Stimulated activated naive B cell treated with anti-CD40 and anti-IgM and Interleukin-4, amounts not matched to agents 10 μg/mL and 1 μg/mL and 100 μg/mL, for 72 hours (primary cell): ENCODE data around the gene TRPM6.
A peak's percentile ranks its signal among the peaks of the same experiment; 100 is the strongest.

Experiments used
- ATAC-seq, 2 donors: fragments of 150-1000 bp; cut with Tn5 transposase; replicated peaks; 2 replicates each; pipeline ENCODE4 v1.10.0; 2021; ENCODE audit warnings: moderate library complexity in 1 of 2
- DNase-seq: peaks from one replicate; pipeline ENCODE4 v3.0.0; 2021
- H3K27ac Mint-ChIP-seq: one replicate; pipeline ENCODE4 v1.8.0; 2022; ENCODE audit warnings: mild to moderate bottlenecking, mixed read lengths
- H3K27me3 Mint-ChIP-seq, 2 donors: one replicate each; pipeline ENCODE4 v1.8.0; 2022; ENCODE audit warnings: mixed read lengths in 2 of 2
- H3K36me3 Mint-ChIP-seq, 2 donors: one replicate each; pipeline ENCODE4 v1.8.0; 2022; ENCODE audit warnings: mixed read lengths in 2 of 2, mild to moderate bottlenecking in 1 of 2
- H3K4me1 Mint-ChIP-seq, 2 donors: one replicate each; pipeline ENCODE4 v1.8.0; 2022; ENCODE audit warnings: mixed read lengths in 2 of 2, mild to moderate bottlenecking in 1 of 2
- H3K4me3 Mint-ChIP-seq, 2 donors: one replicate each; pipeline ENCODE4 v1.8.0; 2022; ENCODE audit warnings: mild to moderate bottlenecking in 2 of 2, mixed read lengths in 2 of 2, moderate library complexity in 1 of 2
- H3K9me3 Mint-ChIP-seq, 2 donors: one replicate each; pipeline ENCODE4 v1.8.0; 2022; ENCODE audit warnings: mixed read lengths in 2 of 2, mild to moderate bottlenecking in 1 of 2

Gene TRPM6

GRCh38 chr9:74846766-74847165 is 41.0 kb downstream of the TRPM6 start:
- ATAC-seq (no peak), DNase-seq (no peak)
- peaks cover 10 to 13% of the 10 kb centered on the region in 2 donors for H3K27me3 Mint-ChIP-seq
- peaks cover 0 to 4% of the 10 kb centered on the region in 2 donors for H3K9me3 Mint-ChIP-seq
- no peaks in the 10 kb centered on the region for H3K36me3 Mint-ChIP-seq
- no peak overlapping the region for H3K27ac Mint-ChIP-seq
- no peak overlapping the region for H3K4me3 Mint-ChIP-seq
- no peaks in the 10 kb centered on the region for H3K4me1 Mint-ChIP-seq

GRCh38 chr9:74838351-74838750 is 49.4 kb downstream of the TRPM6 start:
- Mint-ChIP-seq H3K27me3 (peaks cover 30 to 46% of the 10 kb centered on the region in 2 donors), H3K4me1 (no peaks in the 10 kb centered on the region), H3K27ac (no peak overlapping the region), H3K4me3 (no peak overlapping the region), H3K36me3 (no peaks in the 10 kb centered on the region), H3K9me3 (peaks cover 0 to 4% of the 10 kb centered on the region in 2 donors)
- ATAC-seq (no peak), DNase-seq (no peak)

- ATAC-seq: no peak
- Mint-ChIP-seq H3K27me3 (peaks cover 21 to 26% of the 10 kb centered on the region in 2 donors), H3K9me3 (no peaks in the 10 kb centered on the region), H3K4me1 (no peaks in the 10 kb centered on the region), H3K4me3 (no peak overlapping the region), H3K36me3 (no peaks in the 10 kb centered on the region), H3K27ac (no peak overlapping the region)
- no peak for DNase-seq
These were observed 63.1 kb downstream of the TRPM6 start for GRCh38 chr9:74824654-74825053.

- H3K4me1 Mint-ChIP-seq: peaks cover 0 to 3% of the 10 kb centered on the region in 2 donors
- no peak overlapping the region for H3K27ac Mint-ChIP-seq
- H3K36me3 Mint-ChIP-seq: no peaks in the 10 kb centered on the region
- H3K4me3 Mint-ChIP-seq: no peak overlapping the region
- DNase-seq: no peak
- peaks cover 12 to 15% of the 10 kb centered on the region in 2 donors for H3K27me3 Mint-ChIP-seq
- no peak for ATAC-seq
- no peaks in the 10 kb centered on the region for H3K9me3 Mint-ChIP-seq
These were observed 66.1 kb downstream of the TRPM6 start for GRCh38 chr9:74821636-74822035.

- Mint-ChIP-seq H3K9me3 (no peaks in the 10 kb centered on the region), H3K4me1 (peaks cover 0 to 6% of the 10 kb centered on the region in 2 donors), H3K27me3 (peaks cover 4 to 14% of the 10 kb centered on the region in 2 donors), H3K4me3 (no peak overlapping the region), H3K36me3 (no peaks in the 10 kb centered on the region), H3K27ac (no peak overlapping the region)
- ATAC-seq (no peak), DNase-seq (no peak)
These were observed 69.9 kb downstream of the TRPM6 start for GRCh38 chr9:74817816-74818215.

- no peak for DNase-seq
- Mint-ChIP-seq H3K9me3 (no peaks in the 10 kb centered on the region), H3K27me3 (peaks cover 4 to 15% of the 10 kb centered on the region in 2 donors), H3K36me3 (no peaks in the 10 kb centered on the region), H3K4me1 (peaks cover 0 to 6% of the 10 kb centered on the region in 2 donors), H3K4me3 (no peak overlapping the region), H3K27ac (no peak overlapping the region)
- ATAC-seq: no peak
These were observed 70.4 kb downstream of the TRPM6 start for GRCh38 chr9:74817281-74817810.

- DNase-seq (no peak), ATAC-seq (no peak)
- H3K27me3 Mint-ChIP-seq: peaks cover 8 to 30% of the 10 kb centered on the region in 2 donors
- no peaks in the 10 kb centered on the region for H3K4me1 Mint-ChIP-seq
- H3K36me3 Mint-ChIP-seq: no peaks in the 10 kb centered on the region
- H3K4me3 Mint-ChIP-seq: no peak overlapping the region
- no peak overlapping the region for H3K27ac Mint-ChIP-seq
- no peaks in the 10 kb centered on the region for H3K9me3 Mint-ChIP-seq
These were observed 77.5 kb downstream of the TRPM6 start for GRCh38 chr9:74810200-74810599.

- Mint-ChIP-seq H3K36me3 (no peaks in the 10 kb centered on the region), H3K4me3 (no peak overlapping the region), H3K27ac (no peak overlapping the region), H3K9me3 (no peaks in the 10 kb centered on the region), H3K4me1 (no peaks in the 10 kb centered on the region), H3K27me3 (peaks cover 14 to 32% of the 10 kb centered on the region in 2 donors)
- ATAC-seq (no peak), DNase-seq (no peak)
These were observed 83.7 kb downstream of the TRPM6 start for GRCh38 chr9:74804018-74804385.

GRCh38 chr9:74803376-74804017 is 84.2 kb downstream of the TRPM6 start:
- ATAC-seq (no peak), DNase-seq (no peak)
- Mint-ChIP-seq H3K9me3 (no peaks in the 10 kb centered on the region), H3K27ac (no peak overlapping the region), H3K27me3 (peaks cover 14 to 32% of the 10 kb centered on the region in 2 donors), H3K4me1 (no peaks in the 10 kb centered on the region), H3K36me3 (no peaks in the 10 kb centered on the region), H3K4me3 (no peak overlapping the region)

GRCh38 chr9:74800226-74800625 is 87.5 kb downstream of the TRPM6 start:
- Mint-ChIP-seq H3K36me3 (no peaks in the 10 kb centered on the region), H3K27ac (no peak overlapping the region), H3K27me3 (peaks cover 11 to 21% of the 10 kb centered on the region in 2 donors), H3K4me1 (no peaks in the 10 kb centered on the region), H3K9me3 (no peaks in the 10 kb centered on the region), H3K4me3 (no peak overlapping the region)
- DNase-seq (no peak), ATAC-seq (no peak)

- Mint-ChIP-seq H3K4me1 (no peaks in the 10 kb centered on the region), H3K4me3 (no peak overlapping the region), H3K9me3 (no peaks in the 10 kb centered on the region), H3K27me3 (peaks cover 11 to 17% of the 10 kb centered on the region in 2 donors), H3K27ac (no peak overlapping the region), H3K36me3 (no peaks in the 10 kb centered on the region)
- ATAC-seq (no peak), DNase-seq (no peak)
These were observed 91.9 kb downstream of the TRPM6 start for GRCh38 chr9:74795803-74796202.

GRCh38 chr9:74795081-74795480 is 92.6 kb downstream of the TRPM6 start:
- H3K9me3 Mint-ChIP-seq: no peaks in the 10 kb centered on the region
- no peaks in the 10 kb centered on the region for H3K36me3 Mint-ChIP-seq
- no peak overlapping the region for H3K27ac Mint-ChIP-seq
- H3K4me1 Mint-ChIP-seq: no peaks in the 10 kb centered on the region
- DNase-seq (no peak), ATAC-seq (no peak)
- H3K4me3 Mint-ChIP-seq: no peak overlapping the region
- peaks cover 8 to 14% of the 10 kb centered on the region in 2 donors for H3K27me3 Mint-ChIP-seq

GRCh38 chr9:74784506-74784905 is 103.2 kb downstream of the TRPM6 start:
- DNase-seq (no peak), ATAC-seq (no peak)
- Mint-ChIP-seq H3K4me3 (no peak overlapping the region), H3K27me3 (peaks cover 11 to 18% of the 10 kb centered on the region in 2 donors), H3K9me3 (no peaks in the 10 kb centered on the region), H3K27ac (no peak overlapping the region), H3K4me1 (no peaks in the 10 kb centered on the region), H3K36me3 (no peaks in the 10 kb centered on the region)

GRCh38 chr9:74783408-74783807 is 104.3 kb downstream of the TRPM6 start:
- Mint-ChIP-seq H3K36me3 (no peaks in the 10 kb centered on the region), H3K4me1 (no peaks in the 10 kb centered on the region), H3K4me3 (no peak overlapping the region), H3K27me3 (peaks cover 13 to 15% of the 10 kb centered on the region in 2 donors), H3K27ac (no peak overlapping the region), H3K9me3 (no peaks in the 10 kb centered on the region)
- DNase-seq: no peak
- no peak for ATAC-seq

- ATAC-seq: peak; percentile 62 to 72
- peak; percentile 37 for DNase-seq
These were observed 110.4 kb downstream of the TRPM6 start for GRCh38 chr9:74777136-74777879.

More at GRCh38 chr9:74777136-74777879, 110.4 kb downstream of the TRPM6 start:
- Mint-ChIP-seq H3K4me3 (no peak overlapping the region), H3K4me1 (no peaks in the 10 kb centered on the region), H3K27me3 (peaks cover 5 to 14% of the 10 kb centered on the region in 2 donors), H3K27ac (no peak overlapping the region), H3K36me3 (no peaks in the 10 kb centered on the region), H3K9me3 (no peaks in the 10 kb centered on the region)
